ENCODE results near the gene PPEF1. TPM values are rescaled to one million over a fixed set of nuclear protein-coding genes. Genes with fewer than 3 reads are reported as not detected.

PPEF1 gene
- total and polyA plus RNA-seq, 8 donors, result 0.04 to 0.56 (median 0.19) TPM; not detected in 4

GRCh38 chrX:18874560-18875255 lies 167.3 kb downstream of the PPEF1 start:
- FAIRE-seq (no peak), ATAC-seq (no peak), DNase-seq (peak in 1 of 6 donors; percentile 21)
- no peak for TF ChIP-seq CTCF (IDR thresholded peaks at IDR 0.05)
- Histone ChIP-seq H3K27me3 (peaks cover 0 to 4% (median 0%) of the 10 kb centered on the region in 4 donors), H3K4me1 (no peaks in the 10 kb centered on the region), H3K36me3 (no peaks in the 10 kb centered on the region), H3K4me3 (no peak overlapping the region), H3K9me3 (no peaks in the 10 kb centered on the region), H3K27ac (no peak overlapping the region)
- intact Hi-C loops (cut with DNase I), result no loop called here
- 82 to 89% methylated on average over 27 of the region's 27 CpGs for WGBS, 2 donors

- no peak overlapping the region for H3K4me3 ChIP-seq
- FAIRE-seq (no peak), DNase-seq (peak in 1 of 6 donors; percentile 41), ATAC-seq (no peak)
- no peaks in the 10 kb centered on the region for H3K36me3 ChIP-seq
- TF ChIP-seq CTCF (IDR thresholded peaks at IDR 0.05), result no peak
- no peaks in the 10 kb centered on the region for H3K9me3 ChIP-seq
- intact Hi-C loops (cut with DNase I), result no loop called here
- H3K4me1 ChIP-seq, result no peaks in the 10 kb centered on the region
- 61 to 73% methylated on average over 15 of the region's 15 CpGs for WGBS, 2 donors
- H3K27me3 ChIP-seq, result peaks cover 0 to 8% (median 0%) of the 10 kb centered on the region in 4 donors
- no peak overlapping the region for H3K27ac ChIP-seq
These were observed 167.9 kb downstream of the PPEF1 start for GRCh38 chrX:18875256-18875878.

GRCh38 chrX:18877469-18877868 lies 170.0 kb downstream of the PPEF1 start:
- H3K9me3 ChIP-seq, result no peaks in the 10 kb centered on the region
- FAIRE-seq, result no peak
- ATAC-seq, result peak in 1 of 4 donors; percentile 15

More at GRCh38 chrX:18877469-18877868, 170.0 kb downstream of the PPEF1 start:
- H3K4me1 ChIP-seq, result no peaks in the 10 kb centered on the region
- peaks cover 0 to 9% (median 0%) of the 10 kb centered on the region in 4 donors for H3K27me3 ChIP-seq
- WGBS, 2 donors, result 63 to 64% methylated on average over 7 of the region's 7 CpGs
- H3K36me3 ChIP-seq, result no peaks in the 10 kb centered on the region
- H3K27ac ChIP-seq, result no peak overlapping the region
- DNase-seq, result no peak
- H3K4me3 ChIP-seq, result no peak overlapping the region
- TF ChIP-seq CTCF (IDR thresholded peaks at IDR 0.05), result no peak
- intact Hi-C loops (cut with DNase I), result no loop called here

Other genes starting within 250 kb of the PPEF1 start
- gene RS1, start 35.5 kb upstream of the PPEF1 start, total RNA-seq, result not detected
- not detected for gene RS1, start 35.5 kb upstream of the PPEF1 start, polyA plus RNA-seq

Data from pancreas (tissue), 10 donors.